ENCODE data around the gene MORC3.
"Not testable (repeated sequence)": the region's sequence is repeated elsewhere in the genome, so short reads cannot be mapped to it uniquely, and the experiment has no call there.

Gene MORC3

DNA sequence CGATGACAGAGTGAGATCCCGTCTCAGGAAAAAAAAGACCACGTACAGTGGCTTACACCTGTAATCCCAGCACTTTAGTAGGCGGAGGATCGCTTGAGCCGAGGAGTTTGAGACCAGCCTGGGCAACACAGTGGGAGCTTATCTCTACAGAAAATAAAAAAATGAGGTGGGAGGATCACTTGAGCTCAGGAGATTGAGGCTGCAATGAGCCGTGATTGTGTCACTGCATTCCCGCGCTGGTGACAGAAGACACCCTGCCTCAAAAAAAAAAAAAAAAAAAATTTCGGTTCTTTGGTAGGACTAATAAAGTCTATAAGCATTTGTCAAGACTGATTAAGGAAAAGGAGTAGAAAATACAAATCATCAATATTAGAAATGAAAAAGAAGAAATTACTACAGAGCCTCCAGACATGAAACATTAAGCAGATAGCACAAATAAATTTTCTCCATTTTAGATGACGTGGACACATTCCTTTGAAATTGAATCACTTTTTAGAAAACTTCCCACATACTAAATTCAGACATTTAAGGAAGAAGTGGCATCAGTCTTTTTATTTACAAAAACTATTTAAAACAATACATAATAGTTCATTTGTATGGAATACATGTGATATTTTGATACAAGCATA is 30.4 kb downstream of the MORC3 start:
- Histone ChIP-seq H3K4me2 (no peak overlapping the region), H4K20me1 (0 out of 2 replicates have a peak, but pooled peaks cover 3% of the 10 kb centered on the region), H3K4me3 (no peak overlapping the region), H3K9ac (no peak overlapping the region), H3K27ac (no peak overlapping the region), H3K9me3 (no peaks in the 10 kb centered on the region), H3K27me3 (no peaks in the 10 kb centered on the region), H3K4me1 (no peaks in the 10 kb centered on the region), H3K36me3 (peaks cover 96% of the 10 kb centered on the region)
- no peak for TF ChIP-seq Cebpa-rat (IDR thresholded peaks at IDR 0.05)

GRCh38 chr21:36354918-36355680 is 35.1 kb downstream of the MORC3 start:
- Histone ChIP-seq H3K27ac (no peak overlapping the region), H3K9me3 (no peaks in the 10 kb centered on the region), H3K4me2 (no peak overlapping the region), H3K9ac (no peak overlapping the region), H3K4me3 (no peak overlapping the region), H4K20me1 (0 out of 2 replicates have a peak, but pooled peaks cover 5% of the 10 kb centered on the region), H3K36me3 (peaks cover 88% of the 10 kb centered on the region), H3K27me3 (no peaks in the 10 kb centered on the region), H3K4me1 (no peaks in the 10 kb centered on the region)
- no peak for TF ChIP-seq Cebpa-rat (IDR thresholded peaks at IDR 0.05)

DNA sequence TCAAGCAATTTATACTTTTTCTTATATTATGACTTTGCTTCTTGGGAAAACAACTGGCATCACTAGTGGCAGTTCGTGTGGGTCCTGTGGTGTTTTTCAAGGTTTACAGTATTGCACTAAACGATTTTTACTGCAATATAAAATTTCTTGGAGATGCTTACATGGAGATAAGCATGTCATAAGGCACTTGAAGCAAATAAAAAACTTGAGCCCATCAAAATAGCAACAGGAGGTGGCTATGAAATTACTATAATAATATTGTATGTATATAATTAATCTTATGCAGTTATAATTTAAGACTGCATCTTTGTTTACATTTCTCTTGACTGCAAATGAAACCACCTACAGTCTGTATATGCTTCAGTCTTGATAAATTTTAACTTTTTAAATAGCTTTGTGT is 35.9 kb downstream of the MORC3 start:
- H3K9me3 ChIP-seq, result no peaks in the 10 kb centered on the region
- H3K4me1 ChIP-seq, result no peaks in the 10 kb centered on the region
- H3K27ac ChIP-seq, result no peak overlapping the region
- H3K36me3 ChIP-seq, result peaks cover 88% of the 10 kb centered on the region
- no peak overlapping the region for H3K9ac ChIP-seq
- no peak for TF ChIP-seq Cebpa-rat (IDR thresholded peaks at IDR 0.05)
- H3K4me3 ChIP-seq, result no peak overlapping the region
- no peak overlapping the region for H3K4me2 ChIP-seq
- 0 out of 2 replicates have a peak, but pooled peaks cover 5% of the 10 kb centered on the region for H4K20me1 ChIP-seq
- H3K27me3 ChIP-seq, result no peaks in the 10 kb centered on the region

DNA sequence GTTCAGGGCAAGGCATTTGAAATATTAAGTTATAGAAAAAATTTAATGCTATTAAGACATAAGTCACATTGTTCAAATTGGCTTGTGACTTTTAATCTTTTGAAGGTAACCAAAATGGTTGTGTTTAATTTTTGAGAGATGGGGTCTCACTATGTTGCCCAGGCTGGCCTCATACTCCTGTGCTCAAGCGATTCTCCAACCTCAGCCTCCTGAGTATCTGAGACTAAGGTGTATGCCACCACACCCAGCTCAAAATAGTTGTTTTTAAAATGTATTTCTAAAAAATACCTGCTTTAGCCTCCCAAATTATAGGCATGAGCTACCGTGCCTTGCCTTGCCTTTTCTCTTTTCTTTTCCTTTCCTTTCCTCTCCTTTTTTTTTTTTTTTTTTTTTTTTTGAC is 39.2 kb downstream of the MORC3 start:
- Histone ChIP-seq H3K27ac (no peak overlapping the region), H3K9ac (no peak overlapping the region), H3K27me3 (no peaks in the 10 kb centered on the region), H3K9me3 (no peaks in the 10 kb centered on the region), H3K4me2 (no peak overlapping the region), H3K36me3 (peaks cover 90% of the 10 kb centered on the region), H3K4me1 (no peaks in the 10 kb centered on the region), H4K20me1 (0 out of 2 replicates have a peak, but pooled peaks cover 5% of the 10 kb centered on the region), H3K4me3 (no peak overlapping the region)
- TF ChIP-seq Cebpa-rat (IDR thresholded peaks at IDR 0.05), result no peak

GRCh38 chr21:36369064-36369685 is 49.2 kb downstream of the MORC3 start:
- Histone ChIP-seq H3K4me2 (no peak overlapping the region), H3K36me3 (peaks cover 98% of the 10 kb centered on the region), H3K9ac (no peak overlapping the region), H3K27me3 (no peaks in the 10 kb centered on the region), H3K4me3 (no peak overlapping the region), H3K9me3 (no peaks in the 10 kb centered on the region), H3K4me1 (no peaks in the 10 kb centered on the region), H4K20me1 (0 out of 2 replicates have a peak, but pooled peaks cover under 1% of the 10 kb centered on the region), H3K27ac (no peak overlapping the region)
- no peak for TF ChIP-seq Cebpa-rat (IDR thresholded peaks at IDR 0.05)

- Histone ChIP-seq H3K36me3 (peaks cover 66% of the 10 kb centered on the region), H3K4me3 (no peak overlapping the region)
Observed at GRCh38 chr21:36375994-36376393, 56.0 kb downstream of the MORC3 start.

GRCh38 chr21:36377391-36377842 is 57.4 kb downstream of the MORC3 start:
- no peak overlapping the region for H3K4me2 ChIP-seq
- peaks cover 15% of the 10 kb centered on the region for H3K4me1 ChIP-seq
- peaks cover 54% of the 10 kb centered on the region for H3K36me3 ChIP-seq
- no peaks in the 10 kb centered on the region for H3K27me3 ChIP-seq
- no peak overlapping the region for H3K9ac ChIP-seq
- no peaks in the 10 kb centered on the region for H3K9me3 ChIP-seq
- H4K20me1 ChIP-seq, result 0 out of 2 replicates have a peak, but pooled peaks cover 5% of the 10 kb centered on the region
- no peak overlapping the region for H3K4me3 ChIP-seq
- no peak overlapping the region for H3K27ac ChIP-seq
- no peak for TF ChIP-seq Cebpa-rat (IDR thresholded peaks at IDR 0.05)

More at GRCh38 chr21:36375994-36376393, 56.0 kb downstream of the MORC3 start:
- Histone ChIP-seq H4K20me1 (0 out of 2 replicates have a peak, but pooled peaks cover 5% of the 10 kb centered on the region), H3K9ac (no peak overlapping the region), H3K4me2 (no peak overlapping the region), H3K9me3 (no peaks in the 10 kb centered on the region), H3K27me3 (no peaks in the 10 kb centered on the region), H3K4me1 (peaks cover 15% of the 10 kb centered on the region), H3K27ac (no peak overlapping the region)
- TF ChIP-seq Cebpa-rat (IDR thresholded peaks at IDR 0.05), result no peak

- Histone ChIP-seq H4K20me1 (0 out of 2 replicates have a peak, but pooled peaks cover 4% of the 10 kb centered on the region), H3K9me3 (no peaks in the 10 kb centered on the region), H3K4me1 (peaks cover 15% of the 10 kb centered on the region), H3K9ac (no peak overlapping the region), H3K27me3 (no peaks in the 10 kb centered on the region), H3K27ac (no peak overlapping the region), H3K4me2 (no peak overlapping the region), H3K4me3 (no peak overlapping the region), H3K36me3 (peaks cover 35% of the 10 kb centered on the region)
- no peak for TF ChIP-seq Cebpa-rat (IDR thresholded peaks at IDR 0.05)
Observed at GRCh38 chr21:36379251-36379650, 59.3 kb downstream of the MORC3 start.

- Histone ChIP-seq H4K20me1 (no peaks in the 10 kb centered on the region), H3K9ac (no peak overlapping the region), H3K9me3 (no peaks in the 10 kb centered on the region), H3K4me3 (no peak overlapping the region), H3K27me3 (no peaks in the 10 kb centered on the region), H3K36me3 (peaks cover 12% of the 10 kb centered on the region), H3K4me1 (peaks cover 27% of the 10 kb centered on the region), H3K4me2 (no peak overlapping the region), H3K27ac (no peak overlapping the region)
- no peak for TF ChIP-seq Cebpa-rat (IDR thresholded peaks at IDR 0.05)
Observed at GRCh38 chr21:36381841-36382589, 62.0 kb downstream of the MORC3 start.

DNA sequence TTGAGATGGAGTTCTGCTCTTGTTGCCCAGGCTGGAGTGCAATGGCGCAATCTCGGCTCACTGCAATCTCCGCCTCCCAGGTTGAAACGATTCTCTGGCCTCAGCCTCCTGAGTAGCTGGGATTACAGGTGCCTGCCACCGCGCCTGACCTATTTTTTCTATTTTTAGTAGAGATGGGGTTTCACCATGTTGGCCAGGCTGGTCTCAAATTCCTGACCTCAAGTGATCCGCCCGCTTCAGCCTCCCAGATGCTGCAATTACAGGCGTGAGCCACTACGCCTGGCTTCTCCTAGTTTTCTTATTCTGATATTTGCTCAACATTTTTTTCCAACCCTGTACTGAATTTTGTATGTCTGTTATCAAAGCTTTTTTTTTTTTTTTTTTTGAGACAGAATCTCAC is 62.7 kb downstream of the MORC3 start:
- not testable (repeated sequence) for H3K9ac ChIP-seq, H3K27me3 ChIP-seq, H3K27ac ChIP-seq, H3K4me3 ChIP-seq, H3K9me3 ChIP-seq, H3K4me2 ChIP-seq, H4K20me1 ChIP-seq
- H3K4me1 ChIP-seq, result peaks cover 27% of the 10 kb centered on the region
- peaks cover 12% of the 10 kb centered on the region for H3K36me3 ChIP-seq

All from BLaER1 (cell line).